ENCODE results near the gene APOB. TPM values are rescaled to one million over a fixed set of nuclear protein-coding genes. Genes with fewer than 3 reads are reported as not detected.

APOB gene
- total and polyA plus RNA-seq, 2 of the 13 experiments (the other 11 are each of a cell fraction or from before 2014, with no cell fraction given), result 1,569 to 2,515 TPM

DNA sequence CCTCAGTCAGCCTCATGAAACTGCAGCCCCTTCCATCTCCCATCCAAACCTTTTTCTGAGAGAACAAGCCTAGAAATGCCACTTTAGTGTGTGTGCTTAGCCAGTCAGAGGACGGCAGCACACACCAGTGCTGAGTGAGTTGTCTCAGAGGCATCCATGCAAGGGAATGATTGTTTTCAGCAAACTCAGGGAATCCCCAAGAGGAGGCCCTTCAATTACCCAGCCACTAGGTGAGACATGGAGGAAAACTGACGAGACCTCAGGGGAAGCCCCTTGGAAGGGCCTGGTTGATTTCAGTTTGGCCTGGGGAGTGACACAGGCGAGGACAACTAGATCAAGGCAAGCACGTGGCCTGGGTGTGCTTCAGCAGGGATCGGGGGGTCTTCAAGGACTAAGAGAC, 49.7 kb downstream of the APOB start:
- WGBS (ENCODE audit: low lambda C conversion rate), result 21% methylated on average over 5 of the region's 5 CpGs
- TF ChIP-seq KDM1A (CRISPR knock-in tag; IDR thresholded peaks at IDR 0.05) (no peak), NR2F6 (IDR thresholded peaks at IDR 0.05) (no peak), NR2F6 (CRISPR knock-in tag; IDR thresholded peaks at IDR 0.05) (no peak), KAT2B (IDR thresholded peaks at IDR 0.05; ENCODE audit: borderline replicate concordance, low read depth, low read length) (no peak)
- TF ChIP-seq, protein P1, sequence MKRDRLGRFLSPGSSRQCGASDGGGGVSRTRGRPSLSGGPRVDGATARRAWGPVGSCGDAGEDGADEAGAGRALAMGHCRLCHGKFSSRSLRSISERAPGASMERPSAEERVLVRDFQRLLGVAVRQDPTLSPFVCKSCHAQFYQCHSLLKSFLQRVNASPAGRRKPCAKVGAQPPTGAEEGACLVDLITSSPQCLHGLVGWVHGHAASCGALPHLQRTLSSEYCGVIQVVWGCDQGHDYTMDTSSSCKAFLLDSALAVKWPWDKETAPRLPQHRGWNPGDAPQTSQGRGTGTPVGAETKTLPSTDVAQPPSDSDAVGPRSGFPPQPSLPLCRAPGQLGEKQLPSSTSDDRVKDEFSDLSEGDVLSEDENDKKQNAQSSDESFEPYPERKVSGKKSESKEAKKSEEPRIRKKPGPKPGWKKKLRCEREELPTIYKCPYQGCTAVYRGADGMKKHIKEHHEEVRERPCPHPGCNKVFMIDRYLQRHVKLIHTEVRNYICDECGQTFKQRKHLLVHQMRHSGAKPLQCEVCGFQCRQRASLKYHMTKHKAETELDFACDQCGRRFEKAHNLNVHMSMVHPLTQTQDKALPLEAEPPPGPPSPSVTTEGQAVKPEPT (CRISPR knock-in tag; IDR thresholded peaks at IDR 0.05; ENCODE audit: low read depth), result no peak
- TF ChIP-seq, protein P2, sequence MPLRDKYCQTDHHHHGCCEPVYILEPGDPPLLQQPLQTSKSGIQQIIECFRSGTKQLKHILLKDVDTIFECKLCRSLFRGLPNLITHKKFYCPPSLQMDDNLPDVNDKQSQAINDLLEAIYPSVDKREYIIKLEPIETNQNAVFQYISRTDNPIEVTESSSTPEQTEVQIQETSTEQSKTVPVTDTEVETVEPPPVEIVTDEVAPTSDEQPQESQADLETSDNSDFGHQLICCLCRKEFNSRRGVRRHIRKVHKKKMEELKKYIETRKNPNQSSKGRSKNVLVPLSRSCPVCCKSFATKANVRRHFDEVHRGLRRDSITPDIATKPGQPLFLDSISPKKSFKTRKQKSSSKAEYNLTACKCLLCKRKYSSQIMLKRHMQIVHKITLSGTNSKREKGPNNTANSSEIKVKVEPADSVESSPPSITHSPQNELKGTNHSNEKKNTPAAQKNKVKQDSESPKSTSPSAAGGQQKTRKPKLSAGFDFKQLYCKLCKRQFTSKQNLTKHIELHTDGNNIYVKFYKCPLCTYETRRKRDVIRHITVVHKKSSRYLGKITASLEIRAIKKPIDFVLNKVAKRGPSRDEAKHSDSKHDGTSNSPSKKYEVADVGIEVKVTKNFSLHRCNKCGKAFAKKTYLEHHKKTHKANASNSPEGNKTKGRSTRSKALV (CRISPR knock-in tag; IDR thresholded peaks at IDR 0.05), result no peak
- Histone ChIP-seq H3K4me3 (replicated peaks in 1 of 3; ENCODE audit: insufficient read depth in 1 of 3, low read depth in 2 of 3, low read length in 3 of 3) (no peak overlapping the region), H3K27me3 (ENCODE audit: control insufficient read depth in 1 of 2, insufficient read depth in 2 of 2, low read length in 2 of 2) (peaks cover 2 to 6% of the 10 kb centered on the region in 2 experiments; a peak in 2 of 5 replicates), H3K27ac (ENCODE audit: extremely low read length, insufficient read depth, low read length) (no peak overlapping the region), H3K4me2 (ENCODE audit: low read depth, low read length) (no peak overlapping the region), H3K36me3 (replicated peaks in 1 of 2; ENCODE audit: control insufficient read depth in 1 of 2, insufficient read depth in 2 of 2, low read length in 2 of 2) (no peaks in the 10 kb centered on the region), H3K4me1 (ENCODE audit: insufficient read depth, low read length) (no peaks in the 10 kb centered on the region), H2AFZ (ENCODE audit: low read length) (no peak overlapping the region), H3K79me2 (ENCODE audit: insufficient read depth, low read length) (no peaks in the 10 kb centered on the region), H3K9ac (ENCODE audit: insufficient read depth, low read depth, low read length) (no peak overlapping the region), H3K9me3 (ENCODE audit: low read length) (no peaks in the 10 kb centered on the region), H4K20me1 (ENCODE audit: insufficient read depth, low read length) (0 out of 2 replicates have a peak, but pooled peaks cover 2% of the 10 kb centered on the region)
- no peak for DNase-seq (ENCODE audit: low spot score)
- no peak for FAIRE-seq
- ATAC-seq, result no peak
- POLR2A ChIA-PET, result no interaction called here
- CTCF ChIA-PET (ENCODE audit: low intra/inter-chr PET ratio, low total read pairs), result no interaction called here
- intact Hi-C loops (cut with micrococcal nuclease; ENCODE audit: unreplicated experiment) (no loop called here), in situ Hi-C loops (cut with HindIII; ENCODE audit: extremely low pct_ligation_motif_present, low pct_unique_long_range_greater_than_20kb) (loop anchor here (25.0 kb wide), 1 partner anchor 607 kb away; no protein-coding TSS in a partner anchor)
- no TSS peak for BruUV-seq (replicated peaks)

All from HepG2 (cell line).